ENCODE measurements around the gene DAB2IP. TPM values are rescaled to one million over a fixed set of nuclear protein-coding genes. Genes with fewer than 3 reads are reported as not detected.

DAB2IP gene
- total RNA-seq, 1 donor from 2014 or later = 81.6 TPM

DNA sequence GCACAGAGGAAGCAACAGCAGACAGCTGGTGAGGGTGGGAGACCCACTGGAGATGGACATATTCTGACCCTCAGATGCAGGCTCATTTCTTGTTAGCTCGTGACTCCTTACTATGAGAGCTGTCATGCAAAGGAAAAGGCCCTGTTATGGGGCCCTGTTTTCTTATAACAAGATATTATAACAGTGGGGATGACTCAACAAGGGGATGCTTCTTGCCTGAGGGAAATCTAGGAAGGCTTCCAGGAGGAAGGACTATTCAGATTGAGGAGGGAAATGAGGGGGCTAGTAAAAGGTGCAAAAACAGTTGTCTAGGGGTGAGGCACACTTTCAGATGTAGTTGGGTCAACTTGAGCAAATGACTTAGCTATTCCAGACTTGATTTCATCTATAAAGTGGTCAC, 83.0 kb downstream of the DAB2IP start:
- Histone ChIP-seq H3K4me3 (no peak overlapping the region), H3K27ac (peak overlapping the region; percentile 93), H3K9me3 (no peaks in the 10 kb centered on the region), H3K27me3 (no peaks in the 10 kb centered on the region), H3K36me3 (no peaks in the 10 kb centered on the region), H3K4me1 (peaks cover 75% of the 10 kb centered on the region)
- ATAC-seq (no peak), DNase-seq (no peak)
- TF ChIP-seq CTCF (IDR thresholded peaks at IDR 0.05) = no peak
- intact Hi-C loops (cut with DNase I) = no loop called here

DNA sequence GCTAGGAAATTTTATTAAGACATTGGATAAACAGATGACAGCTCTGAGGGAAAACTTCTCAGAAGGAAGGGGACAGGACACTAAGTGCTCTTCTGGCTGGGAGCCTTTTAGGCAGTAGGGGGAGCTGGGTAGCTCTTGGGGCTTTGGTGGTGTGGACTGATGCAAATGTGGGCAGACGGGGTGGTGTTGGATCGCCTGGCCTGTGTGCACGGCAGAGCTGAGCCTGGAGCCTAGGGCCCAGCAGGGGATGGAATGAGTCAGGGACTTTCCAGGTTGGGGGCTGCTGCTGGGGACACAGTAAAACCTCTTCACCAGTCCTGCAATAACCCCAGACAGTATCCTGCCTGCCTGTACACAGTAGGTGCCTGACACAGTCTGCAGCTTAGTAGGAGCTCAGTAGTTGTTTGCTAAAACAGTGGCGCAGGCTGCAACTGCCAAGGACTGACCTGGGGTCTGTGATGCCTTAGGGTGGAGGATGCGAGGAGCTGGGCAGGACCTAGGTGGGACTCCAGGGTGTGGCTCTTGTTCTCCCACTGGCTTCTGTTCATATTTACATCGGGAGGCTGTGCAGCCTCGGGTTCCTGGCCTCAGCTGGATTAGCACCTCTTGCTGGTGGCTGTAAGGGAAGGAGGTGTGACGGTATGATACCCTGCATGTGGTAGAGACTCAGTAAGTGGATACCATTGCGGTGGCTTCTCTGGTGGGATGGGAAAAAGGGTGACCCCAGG, 83.8 kb downstream of the DAB2IP start:
- Histone ChIP-seq H3K4me3 (no peak overlapping the region), H3K27me3 (no peaks in the 10 kb centered on the region), H3K9me3 (no peaks in the 10 kb centered on the region), H3K4me1 (peaks cover 81% of the 10 kb centered on the region), H3K36me3 (no peaks in the 10 kb centered on the region), H3K27ac (peak overlapping the region; percentile 93)
- intact Hi-C loops (cut with DNase I) = no loop called here
- ATAC-seq = peak; percentile 3
- peak; percentile 49 for TF ChIP-seq CTCF (IDR thresholded peaks at IDR 0.05)
- DNase-seq = no peak

DNA sequence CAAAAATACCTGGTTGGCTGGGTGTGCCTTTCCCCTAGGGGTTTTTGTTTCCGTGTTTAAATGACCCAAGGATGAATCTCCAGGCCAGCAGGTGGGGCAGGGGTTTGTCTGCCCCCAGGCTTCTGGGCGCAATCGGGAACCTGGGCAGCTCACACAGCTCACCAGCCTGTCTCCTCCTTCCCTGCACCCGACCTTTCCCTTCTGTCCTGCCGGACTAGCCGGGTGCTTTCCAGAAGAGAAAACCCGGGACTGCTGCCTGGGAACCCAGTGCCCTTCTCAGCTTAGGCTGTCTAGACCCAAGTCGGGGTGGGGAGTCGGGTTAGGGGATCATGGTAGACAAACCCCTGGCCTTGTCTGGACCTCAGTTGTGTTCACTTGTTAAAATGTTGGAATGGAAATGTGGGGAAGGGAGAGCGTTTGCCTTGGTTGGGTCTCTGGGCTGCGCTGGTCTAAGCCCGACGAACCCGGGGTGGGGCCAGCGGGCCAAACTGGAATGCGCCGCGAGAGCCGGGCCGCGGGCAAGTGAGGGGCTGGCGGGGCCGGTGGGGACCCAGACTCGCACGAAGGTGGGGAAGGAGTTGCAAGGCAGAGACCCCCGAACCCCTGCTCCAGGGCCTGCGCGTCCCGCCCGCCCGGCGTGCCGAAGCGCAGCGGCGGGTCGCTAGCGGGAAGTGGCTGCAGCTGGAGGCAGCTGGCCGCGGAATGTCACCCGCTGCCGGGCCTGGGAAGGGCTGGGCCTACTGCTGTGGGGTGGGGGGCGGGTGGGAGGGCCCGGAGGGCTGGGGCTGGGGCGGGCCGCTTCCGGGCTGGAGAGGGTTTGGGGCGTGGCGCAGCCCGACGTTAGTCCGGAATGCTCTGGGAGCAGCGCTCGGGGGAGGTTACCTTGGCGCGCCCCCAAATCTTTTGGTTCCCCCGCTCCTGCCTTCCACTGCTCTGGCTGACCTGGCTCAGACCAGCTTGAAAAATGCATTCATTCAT, 84.6 kb downstream of the DAB2IP start:
- DNase-seq (peak; percentile 91), ATAC-seq (peak; percentile 79)
- no peaks in the 10 kb centered on the region for H3K9me3 ChIP-seq
- peak overlapping the region; percentile 93 for H3K27ac ChIP-seq
- H3K36me3 ChIP-seq = no peaks in the 10 kb centered on the region
- H3K27me3 ChIP-seq = no peaks in the 10 kb centered on the region
- TF ChIP-seq CTCF (IDR thresholded peaks at IDR 0.05) = no peak
- intact Hi-C loops (cut with DNase I) = no loop called here
- H3K4me3 ChIP-seq = peak overlapping the region; percentile 55
- peaks cover 87% of the 10 kb centered on the region for H3K4me1 ChIP-seq

- Histone ChIP-seq H3K36me3 (no peaks in the 10 kb centered on the region), H3K27me3 (no peaks in the 10 kb centered on the region), H3K27ac (peak overlapping the region; percentile 93), H3K9me3 (no peaks in the 10 kb centered on the region), H3K4me3 (peak overlapping the region; percentile 55), H3K4me1 (peaks cover 87% of the 10 kb centered on the region)
- DNase-seq (peak; percentile 88), ATAC-seq (peak; percentile 89)
- intact Hi-C loops (cut with DNase I) = no loop called here
- TF ChIP-seq CTCF (IDR thresholded peaks at IDR 0.05) = no peak
Measured at GRCh38 chr9:121736934-121737462, 85.6 kb downstream of the DAB2IP start.

- H3K4me3 ChIP-seq = peak overlapping the region; percentile 55
- DNase-seq (no peak), ATAC-seq (no peak)
- TF ChIP-seq CTCF (IDR thresholded peaks at IDR 0.05) = no peak
- H3K9me3 ChIP-seq = no peaks in the 10 kb centered on the region
- H3K27me3 ChIP-seq = no peaks in the 10 kb centered on the region
- H3K4me1 ChIP-seq = peaks cover 87% of the 10 kb centered on the region
- intact Hi-C loops (cut with DNase I) = no loop called here
- H3K27ac ChIP-seq = peak overlapping the region; percentile 93
- no peaks in the 10 kb centered on the region for H3K36me3 ChIP-seq
Measured at GRCh38 chr9:121737481-121737931, 86.1 kb downstream of the DAB2IP start.
